GM12878 (cell line): ENCODE results near the gene CDKN1B. TPM values are rescaled to one million over a fixed set of nuclear protein-coding genes. Genes with fewer than 3 reads are reported as not detected.
A peak's percentile ranks its signal among the peaks of the same experiment; 100 is the strongest.

Experiments used
- ATAC-seq: fragments of 200-7000 bp; cut with Tn5 transposase; 3 replicates; pipeline ENCODE4 v1.9.1; 2020; ENCODE audit warnings: mild to moderate bottlenecking, moderate library complexity
- BruUV-seq: library from RNA; stranded (reverse); fragments of 400-500 nt; replicated peaks from 2 replicates; lab custom pipeline; 2021; lab: Mats Ljungman, UMichigan
- CTCF ChIA-PET: fragments of 300-600 bp; sonication (Branson Sonifier 250); formaldehyde crosslinking; extraction: SDS; loops from one replicate; lab custom pipeline; 2021; ENCODE audit warnings: inconsistent platforms; lab: Yijun Ruan, JAX
- POLR2A ChIA-PET: fragments of 350-600 bp; formaldehyde crosslinking; extraction: SDS; loops from one replicate; lab custom pipeline; 2021; ENCODE audit warnings: inconsistent platforms; lab: Charles Lee
- RAD21 ChIA-PET: fragments of 300-600 bp; sonication (Branson Sonifier 250); formaldehyde crosslinking; loops from one replicate; lab custom pipeline; 2023; ENCODE audit warnings: antibody characterized with exemption; ENCODE audit not compliant: unreplicated experiment; lab: Charles Lee
- SMC1A ChIA-PET: fragments of 300-600 bp; sonication (Branson Sonifier 250); formaldehyde crosslinking; loops from one replicate; lab custom pipeline; 2023; ENCODE audit not compliant: unreplicated experiment, uncharacterized antibody; lab: Charles Lee
- DNase-seq: peaks from one replicate; pipeline ENCODE4 v3.0.0-alpha.2; 2011; ENCODE audit warnings: low read depth, low spot score
- FAIRE-seq: peaks from 3 replicates; lab custom pipeline; 2011; peaks lifted over from hg19 to GRCh38; lab: Jason Lieb, UNC
- H2AFZ ChIP-seq: 2 replicates; pipeline ENCODE4 v1.6.0; 2011; ENCODE audit warnings: low read depth, low read length, control low read depth; ENCODE audit not compliant: control insufficient read depth
- H3K27ac ChIP-seq: 2 replicates; pipeline ENCODE4 v1.5.1; 2011; ENCODE audit warnings: control low read depth; ENCODE audit not compliant: control insufficient read depth, insufficient read depth
- H3K27me3 ChIP-seq, 2 experiments: replicated peaks in 1 of 2; 2 replicates each; pipeline versions ENCODE4 v1.6.0 to v1.6.1; 2011; ENCODE audit warnings: low read length in 1 of 2; ENCODE audit not compliant: control insufficient read depth in 2 of 2, insufficient read depth in 2 of 2
- H3K36me3 ChIP-seq, 2 experiments: 2 replicates each; pipeline ENCODE4 v1.5.1; 2011; ENCODE audit warnings: low read length in 1 of 2; ENCODE audit not compliant: control insufficient read depth in 2 of 2, insufficient read depth in 2 of 2
- H3K4me1 ChIP-seq: 2 replicates; pipeline ENCODE4 v1.6.1; 2011; ENCODE audit warnings: mild to moderate bottlenecking, low read length, moderate library complexity, mixed read lengths; ENCODE audit not compliant: control insufficient read depth, insufficient read depth
- H3K4me2 ChIP-seq: 2 replicates; pipeline ENCODE4 v1.6.0; 2011; ENCODE audit warnings: control low read depth; ENCODE audit not compliant: control insufficient read depth, insufficient read depth
- H3K4me3 ChIP-seq: fragments of 200-600 bp; sonication (generic); 2 replicates; pipeline ENCODE4 v1.5.1; 2016
- H3K79me2 ChIP-seq: 2 replicates; pipeline ENCODE4 v1.6.0; 2011; ENCODE audit warnings: low read length; ENCODE audit not compliant: control insufficient read depth, insufficient read depth
- H3K9ac ChIP-seq: 2 replicates; pipeline ENCODE4 v1.8.0; 2011; ENCODE audit warnings: low read length, control low read depth, mixed read lengths; ENCODE audit not compliant: control insufficient read depth, insufficient read depth
- H3K9me3 ChIP-seq: replicated peaks from 3 replicates; pipeline ENCODE4 v1.5.1; 2011; ENCODE audit warnings: mild to moderate bottlenecking, low read length; ENCODE audit not compliant: control insufficient read depth, insufficient read depth
- H4K20me1 ChIP-seq: 2 replicates; pipeline ENCODE4 v1.6.0; 2011; ENCODE audit not compliant: control insufficient read depth, insufficient read depth
- CBX5 ChIP-seq: sonication (generic); IDR thresholded peaks from 2 replicates; pipeline ENCODE4 v1.6.1; 2016; ENCODE audit warnings: low read depth, moderate library complexity, mild to moderate bottlenecking, inconsistent platforms
- CHD4 ChIP-seq: fragments of 200-600 bp; sonication (generic); IDR thresholded peaks from 2 replicates; pipeline ENCODE4 v1.6.1; 2016; ENCODE audit warnings: mild to moderate bottlenecking
- DPF2 ChIP-seq: fragments of 450-650 bp; IDR thresholded peaks from 2 replicates; pipeline ENCODE4 v1.6.1; 2017; ENCODE audit warnings: mild to moderate bottlenecking
- EP300 ChIP-seq, 2 experiments: fragments of 150-350 bp in 1 of 2; IDR thresholded peaks; 2 replicates each; pipeline ENCODE4 v1.6.1; 2011 to 2012; ENCODE audit warnings: low read depth in 2 of 2, low read length in 2 of 2, borderline replicate concordance in 1 of 2, improper control_type of control experiment in 1 of 2, inconsistent platforms in 1 of 2; ENCODE audit not compliant: control insufficient read depth in 1 of 2
- HDAC6 ChIP-seq: fragments of 200-600 bp; sonication (generic); IDR thresholded peaks from one replicate; pipeline ENCODE4 v1.8.0; 2017; ENCODE audit warnings: antibody characterized with exemption; ENCODE audit not compliant: unreplicated experiment
- IKZF1 ChIP-seq: fragments of 450-650 bp; conservative IDR thresholded peaks from 2 replicates; pipeline ENCODE4 v1.6.1; 2017; ENCODE audit warnings: antibody characterized with exemption, mild to moderate bottlenecking
- IRF5 ChIP-seq: fragments of 450-650 bp; IDR thresholded peaks from 2 replicates; pipeline ENCODE4 v1.6.1; 2017; ENCODE audit warnings: borderline replicate concordance
- JUNB ChIP-seq: IDR thresholded peaks from 2 replicates; pipeline ENCODE4 v1.6.1; 2016; ENCODE audit warnings: antibody characterized with exemption, mild to moderate bottlenecking
- LARP7 ChIP-seq: fragments of 450-650 bp; IDR thresholded peaks from 2 replicates; pipeline ENCODE4 v1.6.1; 2017; ENCODE audit warnings: mild to moderate bottlenecking
- SMAD5 ChIP-seq: IDR thresholded peaks from 2 replicates; pipeline ENCODE4 v1.6.1; 2016; ENCODE audit warnings: antibody characterized with exemption, low read depth
- SREBF1 ChIP-seq: IDR thresholded peaks from 2 replicates; pipeline ENCODE4 v1.6.1; 2012; ENCODE audit warnings: mild to moderate bottlenecking, low read length
- STAT1 ChIP-seq: fragments of 450-650 bp; conservative IDR thresholded peaks from 2 replicates; pipeline ENCODE4 v1.6.1; 2014; ENCODE audit warnings: antibody characterized with exemption, mild to moderate bottlenecking
- WGBS: methylation state at CpG from one replicate; pipeline ENCODE4 v1.1.6; 2016; ENCODE audit warnings: low lambda C conversion rate; ENCODE audit not compliant: insufficient replicate concordance, insufficient coverage; ENCODE audit errors: missing lambda C conversion rate; 5-methylcytosine and 5-hydroxymethylcytosine counted together
- in situ Hi-C: fragments of 300-500 bp; cut with MboI; formaldehyde crosslinking; loops from 9 replicates; pipeline ENCODE4 v1.14.3; 2018; ENCODE audit warnings: mixed read lengths
- intact Hi-C: fragments of 100-400 bp; cut with micrococcal nuclease; formaldehyde crosslinking; loops from one replicate; pipeline ENCODE4 v1.14.2; 2022; ENCODE audit not compliant: unreplicated experiment
- polyA plus RNA-seq, 11 experiments: library from polyadenylated mRNA; depleted of rRNA in 4 of 11; unstranded in 6 of 11; stranded (reverse) in 5 of 11; fragments of >200 nt; fragmentation: Nextera tagmentation in 4 of 11; fragmentation: Illumina TruSeq in 1 of 11; extraction: Ambion mirVana in 4 of 11; extraction: Trizol in 1 of 11; gene quantifications; 1 replicate in 1 of 11; 2 replicates in 10 of 11; pipeline versions ENCODE4 v1.2.1 to v1.2.3, GENCODE V29; 2011 to 2016; ENCODE audit warnings: inconsistent platforms in 2 of 11, missing spikeins in 2 of 11, low read depth in 1 of 11
- total RNA-seq, 4 experiments: library from RNA; depleted of rRNA in 3 of 4; stranded (reverse); fragments of >200 nt in 3 of 4; fragmentation: Illumina TruSeq in 1 of 4; extraction: Trizol in 1 of 4; gene quantifications; 2 replicates each; pipeline versions ENCODE4 v1.2.1 to v1.2.3, GENCODE V29; 2013 to 2021
- TF ChIP-seq, protein P1 (sequence below), 3 experiments: IDR thresholded peaks in 2 of 3; conservative IDR thresholded peaks in 1 of 3; 2 replicates each; pipeline ENCODE4 v1.5.1; 2011; ENCODE audit warnings: low read depth in 3 of 3, low read length in 3 of 3, mild to moderate bottlenecking in 3 of 3, control low read depth in 2 of 3, moderate library complexity in 2 of 3, inconsistent platforms in 1 of 3, mixed read lengths in 1 of 3; ENCODE audit not compliant: control insufficient read depth in 2 of 3, insufficient read depth in 1 of 3; ENCODE audit errors: extremely low read depth in 1 of 3
- TF ChIP-seq, protein P2 (sequence below): fragments of 450-650 bp; IDR thresholded peaks from 2 replicates; pipeline ENCODE4 v1.6.1; 2017; ENCODE audit warnings: mild to moderate bottlenecking, low read depth, inconsistent platforms; ENCODE audit not compliant: poor library complexity, severe bottlenecking
- TF ChIP-seq, protein P3 (sequence below): fragments of 450-650 bp; IDR thresholded peaks from 2 replicates; pipeline ENCODE4 v1.6.1; 2016; ENCODE audit warnings: mild to moderate bottlenecking

Gene CDKN1B
- total and polyA plus RNA-seq, 10 of the 15 experiments (the other 5 are each of a cell fraction or from before 2014, with no cell fraction given), result 4.2 to 39.1 (median 23.1) TPM

DNA sequence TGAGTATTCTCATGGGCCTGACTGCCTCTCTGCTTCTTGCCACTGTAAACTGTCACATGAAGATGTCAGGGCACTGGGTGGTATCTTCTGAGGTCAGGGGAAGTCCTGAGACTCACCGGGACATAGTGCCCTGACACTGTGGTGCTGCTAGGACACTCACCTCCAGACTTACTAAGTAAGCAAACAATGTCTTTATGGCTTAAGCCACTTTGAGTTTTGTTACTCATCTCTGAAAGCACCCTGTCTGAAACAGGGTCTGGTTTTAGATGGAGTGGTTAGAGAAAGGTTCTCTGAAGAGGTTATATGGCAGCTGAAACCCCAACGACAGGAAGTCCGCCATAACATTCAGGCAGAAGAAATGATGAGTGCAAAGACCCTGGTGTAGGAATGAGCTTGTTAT, 43.9 kb upstream of the CDKN1B start:
- 8% methylated on average over 3 of the region's 3 CpGs for WGBS
- ATAC-seq (peak; percentile 96), FAIRE-seq (peak; percentile 95), DNase-seq (peak; percentile 65)
- Histone ChIP-seq H3K9ac (no peak overlapping the region), H3K79me2 (no peaks in the 10 kb centered on the region), H3K4me1 (peaks cover 16% of the 10 kb centered on the region; the same call in 1 of the 2 replicates), H3K4me3 (no peak overlapping the region), H2AFZ (peak overlapping the region; percentile 67), H3K9me3 (no peaks in the 10 kb centered on the region), H3K27me3 (no peaks in the 10 kb centered on the region), H3K36me3 (no peaks in the 10 kb centered on the region), H3K4me2 (no peak overlapping the region; the same call in 1 of the 2 replicates), H4K20me1 (no peaks in the 10 kb centered on the region), H3K27ac (peak overlapping the region; percentile 48)
- ChIA-PET SMC1A (interaction anchor here (0.7 to 3.8 kb wide), 8 partner anchors 12 to 294 kb away, joined by 3 to 29 read pairs (median 8); no protein-coding TSS in a partner anchor), CTCF (interaction anchor here (1.3 to 3.0 kb wide), 4 partner anchors 8 to 18 kb away, joined by 5 to 15 read pairs (median 7); no protein-coding TSS in a partner anchor), POLR2A (interaction anchor here (0.7 to 1.5 kb wide), 2 partner anchors 16 to 26 kb away, joined by 3 to 12 read pairs; no protein-coding TSS in a partner anchor), RAD21 (interaction anchor here (0.9 to 3.3 kb wide), 3 partner anchors 10 to 67 kb away, joined by 3 to 11 read pairs (median 9); no protein-coding TSS in a partner anchor)
- intact Hi-C loops (loop anchor here (2.0 kb wide), 1 partner anchor 24 kb away; the partner anchor contains the start of gene GPR19), in situ Hi-C loops (no loop called here)
- no TSS peak for BruUV-seq
- TF ChIP-seq LARP7, result no peak
- no peak for TF ChIP-seq CHD4
- TF ChIP-seq HDAC6, result no peak
- TF ChIP-seq, protein P1, sequence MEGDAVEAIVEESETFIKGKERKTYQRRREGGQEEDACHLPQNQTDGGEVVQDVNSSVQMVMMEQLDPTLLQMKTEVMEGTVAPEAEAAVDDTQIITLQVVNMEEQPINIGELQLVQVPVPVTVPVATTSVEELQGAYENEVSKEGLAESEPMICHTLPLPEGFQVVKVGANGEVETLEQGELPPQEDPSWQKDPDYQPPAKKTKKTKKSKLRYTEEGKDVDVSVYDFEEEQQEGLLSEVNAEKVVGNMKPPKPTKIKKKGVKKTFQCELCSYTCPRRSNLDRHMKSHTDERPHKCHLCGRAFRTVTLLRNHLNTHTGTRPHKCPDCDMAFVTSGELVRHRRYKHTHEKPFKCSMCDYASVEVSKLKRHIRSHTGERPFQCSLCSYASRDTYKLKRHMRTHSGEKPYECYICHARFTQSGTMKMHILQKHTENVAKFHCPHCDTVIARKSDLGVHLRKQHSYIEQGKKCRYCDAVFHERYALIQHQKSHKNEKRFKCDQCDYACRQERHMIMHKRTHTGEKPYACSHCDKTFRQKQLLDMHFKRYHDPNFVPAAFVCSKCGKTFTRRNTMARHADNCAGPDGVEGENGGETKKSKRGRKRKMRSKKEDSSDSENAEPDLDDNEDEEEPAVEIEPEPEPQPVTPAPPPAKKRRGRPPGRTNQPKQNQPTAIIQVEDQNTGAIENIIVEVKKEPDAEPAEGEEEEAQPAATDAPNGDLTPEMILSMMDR (IDR thresholded peaks at IDR 0.05 in 2 of 3, conservative IDR thresholded peaks at IDR 0.05 in 1 of 3; ENCODE audit: control insufficient read depth in 2 of 3, extremely low read depth in 1 of 3, insufficient read depth in 1 of 3, low read depth in 3 of 3, low read length in 3 of 3), result no peak
- TF ChIP-seq IKZF1, result 0 out of 2 replicates have a peak, but pooled peaks have one; percentile 10
- no peak for TF ChIP-seq SREBF1
- TF ChIP-seq IRF5, result no peak
- no peak for TF ChIP-seq DPF2
- TF ChIP-seq, protein P2, sequence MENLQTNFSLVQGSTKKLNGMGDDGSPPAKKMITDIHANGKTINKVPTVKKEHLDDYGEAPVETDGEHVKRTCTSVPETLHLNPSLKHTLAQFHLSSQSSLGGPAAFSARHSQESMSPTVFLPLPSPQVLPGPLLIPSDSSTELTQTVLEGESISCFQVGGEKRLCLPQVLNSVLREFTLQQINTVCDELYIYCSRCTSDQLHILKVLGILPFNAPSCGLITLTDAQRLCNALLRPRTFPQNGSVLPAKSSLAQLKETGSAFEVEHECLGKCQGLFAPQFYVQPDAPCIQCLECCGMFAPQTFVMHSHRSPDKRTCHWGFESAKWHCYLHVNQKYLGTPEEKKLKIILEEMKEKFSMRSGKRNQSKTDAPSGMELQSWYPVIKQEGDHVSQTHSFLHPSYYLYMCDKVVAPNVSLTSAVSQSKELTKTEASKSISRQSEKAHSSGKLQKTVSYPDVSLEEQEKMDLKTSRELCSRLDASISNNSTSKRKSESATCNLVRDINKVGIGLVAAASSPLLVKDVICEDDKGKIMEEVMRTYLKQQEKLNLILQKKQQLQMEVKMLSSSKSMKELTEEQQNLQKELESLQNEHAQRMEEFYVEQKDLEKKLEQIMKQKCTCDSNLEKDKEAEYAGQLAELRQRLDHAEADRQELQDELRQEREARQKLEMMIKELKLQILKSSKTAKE, result no peak
- TF ChIP-seq STAT1, result no peak
- TF ChIP-seq, protein P3, sequence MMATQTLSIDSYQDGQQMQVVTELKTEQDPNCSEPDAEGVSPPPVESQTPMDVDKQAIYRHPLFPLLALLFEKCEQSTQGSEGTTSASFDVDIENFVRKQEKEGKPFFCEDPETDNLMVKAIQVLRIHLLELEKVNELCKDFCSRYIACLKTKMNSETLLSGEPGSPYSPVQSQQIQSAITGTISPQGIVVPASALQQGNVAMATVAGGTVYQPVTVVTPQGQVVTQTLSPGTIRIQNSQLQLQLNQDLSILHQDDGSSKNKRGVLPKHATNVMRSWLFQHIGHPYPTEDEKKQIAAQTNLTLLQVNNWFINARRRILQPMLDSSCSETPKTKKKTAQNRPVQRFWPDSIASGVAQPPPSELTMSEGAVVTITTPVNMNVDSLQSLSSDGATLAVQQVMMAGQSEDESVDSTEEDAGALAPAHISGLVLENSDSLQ, result peak; percentile 43; the same call in 1 of the 2 replicates
- no peak for TF ChIP-seq SMAD5
- TF ChIP-seq JUNB, result no peak
- TF ChIP-seq CBX5, result no peak
- peak in 1 of 2 experiments; percentile 10; a peak in 1 of 4 replicates for TF ChIP-seq EP300 (IDR thresholded peaks at IDR 0.05; ENCODE audit: borderline replicate concordance in 1 of 2, control insufficient read depth in 1 of 2, low read depth in 2 of 2, low read length in 2 of 2)
